ENCODE data around the gene SPOP.
"Not testable (repeated sequence)": the region's sequence is repeated elsewhere in the genome, so short reads cannot be mapped to it uniquely, and the experiment has no call there.

SPOP gene

DNA sequence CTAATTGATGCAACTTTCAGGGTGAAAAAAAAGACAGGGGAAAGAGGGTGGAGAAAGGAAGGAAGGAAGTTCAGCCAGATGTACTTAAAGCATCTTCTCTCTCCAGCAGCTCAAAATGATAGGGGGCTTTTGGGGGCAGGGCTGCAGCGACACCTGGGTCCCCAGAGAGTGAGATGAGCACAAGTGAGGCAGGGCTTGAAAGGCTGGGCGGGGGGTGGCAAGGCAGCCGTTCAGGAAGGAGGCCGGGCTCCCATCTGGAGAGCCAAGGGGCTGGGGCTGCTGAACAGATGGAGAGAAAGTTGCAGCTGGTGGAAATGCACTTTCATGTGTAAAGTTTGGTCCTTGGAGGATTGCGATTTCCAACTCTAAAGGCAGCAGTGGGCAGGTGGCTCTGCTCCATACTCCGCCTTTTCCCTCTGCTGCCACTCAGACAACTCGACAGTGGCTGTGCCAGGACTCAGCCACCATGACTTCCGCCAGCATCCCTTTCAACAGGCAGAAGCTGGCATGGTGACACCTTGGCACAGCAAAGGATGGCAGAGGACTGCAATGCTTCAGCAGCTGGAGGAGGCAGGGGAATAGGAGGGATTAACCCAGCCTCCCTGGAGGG, 22.2 kb upstream of the SPOP start:
- DNase-seq: peak in 6 of 42 donors; percentile 32 to 63 (median 42)
- intact Hi-C loops (cut with DNase I): no loop called here

GRCh38 chr17:49698005-49698404, 20.1 kb upstream of the SPOP start:
- intact Hi-C loops (cut with DNase I): no loop called here

GRCh38 chr17:49696233-49696761, 18.4 kb upstream of the SPOP start:
- intact Hi-C loops (cut with DNase I): no loop called here
- peak in 1 of 42 donors; percentile 45 for DNase-seq

More at GRCh38 chr17:49698005-49698404, 20.1 kb upstream of the SPOP start:
- no peak for DNase-seq

- intact Hi-C loops (cut with DNase I): loop anchor here (2.0 kb wide), 1 partner anchor 127 kb away; no protein-coding TSS in a partner anchor
- no peak for DNase-seq
These were observed 17.9 kb upstream of the SPOP start for GRCh38 chr17:49695698-49696232.

GRCh38 chr17:49694847-49695697, 17.2 kb upstream of the SPOP start:
- intact Hi-C loops (cut with DNase I): loop anchor here (2.0 kb wide), 1 partner anchor 126 kb away; no protein-coding TSS in a partner anchor
- DNase-seq: peak in 39 of 42 donors; percentile 26 to 89 (median 69)

GRCh38 chr17:49692751-49693150, 14.9 kb upstream of the SPOP start:
- no peak for DNase-seq
- intact Hi-C loops (cut with DNase I): no loop called here

DNA sequence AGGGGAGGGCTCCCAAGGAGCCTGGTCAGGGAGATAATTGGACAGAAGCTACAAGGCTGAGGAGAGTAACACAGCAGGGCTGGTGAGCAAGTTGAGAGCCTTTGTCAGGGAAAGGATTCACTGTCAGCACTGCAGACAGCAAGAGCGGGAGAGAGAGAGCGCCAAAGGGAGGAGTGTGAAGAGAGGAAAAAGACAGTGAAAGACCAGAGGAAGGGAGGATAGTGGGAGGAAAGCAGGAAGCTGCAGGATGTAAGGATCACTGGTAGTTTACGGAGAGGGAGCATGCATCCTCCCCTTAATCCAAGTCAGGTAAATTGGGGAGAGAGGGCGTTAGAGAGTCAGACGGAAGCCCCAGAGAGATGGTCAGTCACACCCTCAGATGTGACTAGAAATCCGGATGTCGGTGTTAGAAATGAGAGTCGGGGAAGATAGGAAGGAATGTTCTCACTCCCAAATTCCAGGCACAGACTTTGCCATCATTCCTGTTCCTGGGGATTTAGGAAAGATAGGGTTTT, 13.8 kb upstream of the SPOP start:
- peak in 1 of 42 donors; percentile 19 for DNase-seq
- intact Hi-C loops (cut with DNase I): no loop called here

- no peak for DNase-seq
- intact Hi-C loops (cut with DNase I): no loop called here
These were observed 13.3 kb upstream of the SPOP start for GRCh38 chr17:49691086-49691676.

- DNase-seq: peak in 1 of 42 donors; percentile 16
- intact Hi-C loops (cut with DNase I): no loop called here
These were observed 12.4 kb upstream of the SPOP start for GRCh38 chr17:49690256-49690655.

DNA sequence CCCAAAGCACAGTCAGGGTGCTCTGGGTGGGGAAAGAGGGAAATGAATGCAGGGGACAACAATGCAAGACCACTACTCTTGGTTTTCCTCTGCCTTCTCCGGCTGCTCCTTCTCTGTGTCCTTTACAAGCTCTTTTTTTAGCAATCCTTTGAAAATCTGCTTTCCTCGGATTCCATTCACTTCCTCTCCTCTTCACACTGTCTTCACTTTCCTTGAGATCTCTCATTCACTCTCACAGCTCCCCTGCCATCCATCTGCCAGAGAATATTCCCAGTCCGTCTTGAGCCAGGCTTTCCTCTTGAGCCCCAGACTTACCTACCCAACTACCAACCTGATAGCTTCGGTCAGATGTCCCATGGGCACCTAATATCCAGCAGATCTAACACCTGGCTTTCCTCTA, 11.0 kb upstream of the SPOP start:
- intact Hi-C loops (cut with DNase I): no loop called here
- no peak for DNase-seq

GRCh38 chr17:49687878-49688491, 10.1 kb upstream of the SPOP start:
- intact Hi-C loops (cut with DNase I): no loop called here
- no peak for DNase-seq

- no peak for DNase-seq
- intact Hi-C loops (cut with DNase I): loop anchor here (5.0 kb wide), 1 partner anchor 104 kb away; the partner anchor contains the start of gene NXPH3
These were observed 3.4 kb upstream of the SPOP start for GRCh38 chr17:49681106-49681979.

GRCh38 chr17:49680314-49680713, 2.4 kb upstream of the SPOP start:
- intact Hi-C loops (cut with DNase I): loop anchor here (5.0 kb wide), 1 partner anchor 103 kb away; the partner anchor contains the start of gene NXPH3
- DNase-seq: no peak

DNA sequence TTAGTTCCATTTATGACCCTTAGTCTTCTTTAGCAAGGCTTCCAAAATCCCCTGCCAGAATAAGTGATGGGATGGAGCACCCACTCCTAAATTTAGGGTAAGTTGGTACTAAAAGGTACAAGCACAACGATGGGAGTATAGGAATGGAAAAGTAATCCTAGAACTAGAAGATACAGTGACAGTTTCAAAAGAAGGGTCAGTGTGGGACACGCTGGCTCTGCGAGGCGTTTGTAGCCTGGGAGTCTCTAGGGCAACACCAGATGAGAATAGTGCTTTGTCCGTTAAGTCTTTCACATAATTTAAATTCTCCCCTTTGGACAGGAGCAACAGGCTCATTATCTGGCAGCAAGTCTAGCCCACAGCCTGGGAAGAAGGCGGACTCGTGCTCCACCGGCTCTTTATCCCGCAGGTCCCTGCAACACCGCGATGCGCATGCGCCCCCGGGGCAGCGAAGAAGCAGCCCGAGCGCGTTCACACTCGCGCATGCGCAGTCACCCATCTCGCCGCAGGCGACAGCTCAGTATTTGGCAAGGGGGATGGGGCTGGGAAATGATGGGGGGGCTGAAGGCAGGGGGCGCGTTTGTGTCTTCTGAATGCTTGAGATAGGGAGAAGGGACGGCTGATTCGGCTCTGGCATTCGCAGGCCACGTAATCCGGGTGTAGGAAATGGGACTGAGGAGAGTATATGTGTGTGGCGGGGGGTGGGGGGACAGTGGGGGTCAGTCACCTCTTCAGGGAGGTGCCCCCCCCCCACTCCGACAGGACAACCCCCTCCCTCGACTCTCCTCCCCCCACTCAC, 564 bp downstream of the SPOP start:
- intact Hi-C loops (cut with DNase I): no loop called here
- peak; percentile 86 to 98 (median 94) for DNase-seq

DNA sequence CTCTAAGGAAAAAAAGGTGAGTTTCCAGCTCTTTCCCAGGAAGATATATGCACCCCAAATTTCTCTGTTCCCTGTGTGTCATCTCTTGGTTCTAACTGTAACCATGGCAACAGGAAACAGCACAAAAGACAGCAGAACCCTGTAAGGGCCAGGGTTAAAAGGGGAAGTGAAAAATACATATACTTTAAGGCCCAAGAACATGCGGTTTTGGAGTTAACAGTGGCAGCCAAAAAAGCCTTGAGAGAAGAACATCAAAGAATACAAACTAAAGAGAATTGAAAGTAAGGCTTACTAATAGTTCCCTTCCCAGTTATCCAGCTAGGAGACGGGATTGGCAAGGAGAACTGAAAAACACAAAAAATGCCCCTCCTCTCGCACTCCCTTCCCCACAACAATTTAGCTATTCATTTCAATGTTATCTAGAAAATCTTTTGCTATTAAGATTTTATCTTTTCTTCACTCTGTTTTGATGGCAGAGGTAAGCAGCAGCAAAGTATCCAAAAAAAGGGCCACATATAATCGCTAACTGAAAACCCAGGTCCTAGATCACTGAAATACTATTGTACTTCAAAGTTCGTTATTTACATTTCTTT, 1.5 kb downstream of the SPOP start:
- intact Hi-C loops (cut with DNase I): no loop called here
- DNase-seq: peak in 2 of 42 donors; percentile 12 to 44

DNA sequence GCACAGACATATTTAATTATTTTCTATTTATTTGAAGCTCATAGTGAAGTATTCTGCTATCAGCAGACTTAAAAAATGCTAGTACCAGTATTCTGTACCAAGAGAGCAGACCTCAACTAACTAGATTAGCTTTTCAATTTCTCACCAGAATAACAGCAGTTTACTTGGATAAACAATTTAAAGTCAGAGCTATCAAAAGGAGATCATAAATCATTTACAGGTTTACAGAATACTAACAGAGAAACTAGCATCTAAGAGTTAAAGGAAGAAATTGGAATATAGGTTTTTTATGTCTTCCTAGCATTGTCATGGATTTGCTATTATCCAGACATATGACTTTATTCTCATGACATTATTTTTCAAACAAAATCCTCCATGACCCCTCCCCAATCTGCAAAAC, 3.4 kb downstream of the SPOP start:
- no peak for DNase-seq
- intact Hi-C loops (cut with DNase I): no loop called here

GRCh38 chr17:49673679-49674078, 4.2 kb downstream of the SPOP start:
- intact Hi-C loops (cut with DNase I): not testable (repeated sequence)
- DNase-seq: peak in 1 of 42 donors; percentile 21

Measured in head of caudate nucleus (tissue), 42 donors.